NCI-H2227 (cell line): ENCODE results near the gene MYPN.
"Not testable (repeated sequence)": the region's sequence is repeated elsewhere in the genome, so short reads cannot be mapped to it uniquely, and the experiment has no call there.

Source experiments
- DNase-seq: peaks from one replicate; lab custom pipeline; 2025; ENCODE audit not compliant: unreplicated experiment; lab: John Stamatoyannopoulos, UW

MYPN gene

DNA sequence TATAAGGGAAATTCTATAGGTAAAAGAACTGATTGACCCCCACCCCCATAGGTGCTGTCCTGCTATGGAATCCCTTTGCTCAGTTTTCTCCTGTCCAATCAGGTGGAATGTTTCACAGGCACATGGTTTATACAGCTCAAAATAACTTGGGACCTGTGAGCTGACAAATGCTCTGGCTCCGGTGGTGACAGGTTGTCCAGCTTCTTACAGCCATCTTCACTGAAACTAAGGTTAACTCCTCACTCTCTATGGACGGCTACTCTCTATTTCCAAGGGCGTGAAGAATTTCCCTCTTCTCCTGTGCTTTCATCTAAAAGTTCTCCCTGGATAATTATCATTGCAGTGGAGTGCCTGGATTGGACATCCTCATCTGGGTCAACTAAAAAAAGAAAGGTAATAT lies at the start of gene MYPN:
TSS of gene MYPN (plus strand) at position 158 of the 400 bp plus-strand sequence. CDS start 11,951 bp downstream, outside the sequence.
- DNase-seq, result no peak

DNA sequence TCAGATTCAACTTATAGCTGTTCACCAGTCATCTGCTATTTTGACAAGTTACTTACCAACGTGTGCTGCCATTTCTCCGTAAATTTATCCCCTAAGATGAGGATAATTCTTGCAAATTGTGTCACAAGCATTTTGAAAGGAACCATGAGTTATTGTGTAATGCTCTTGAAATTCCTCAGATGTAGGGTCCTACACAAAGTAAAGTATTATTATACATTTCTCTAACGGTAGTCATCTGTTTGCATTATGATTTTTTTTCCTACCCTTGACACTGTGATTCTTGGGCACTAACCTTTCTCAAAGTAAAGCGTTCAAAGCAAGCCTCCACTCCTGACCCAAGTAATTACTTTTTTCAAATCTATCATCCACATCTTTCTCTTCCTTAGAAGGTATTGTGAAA lies 42.3 kb upstream of the MYPN start:
- DNase-seq, result no peak

- no peak for DNase-seq
Observed at GRCh38 chr10:68067508-68067907, 41.8 kb upstream of the MYPN start.

- no peak for DNase-seq
Observed at GRCh38 chr10:68073631-68074030, 35.7 kb upstream of the MYPN start.

GRCh38 chr10:68074031-68074774 lies 35.1 kb upstream of the MYPN start:
- DNase-seq, result no peak

DNA sequence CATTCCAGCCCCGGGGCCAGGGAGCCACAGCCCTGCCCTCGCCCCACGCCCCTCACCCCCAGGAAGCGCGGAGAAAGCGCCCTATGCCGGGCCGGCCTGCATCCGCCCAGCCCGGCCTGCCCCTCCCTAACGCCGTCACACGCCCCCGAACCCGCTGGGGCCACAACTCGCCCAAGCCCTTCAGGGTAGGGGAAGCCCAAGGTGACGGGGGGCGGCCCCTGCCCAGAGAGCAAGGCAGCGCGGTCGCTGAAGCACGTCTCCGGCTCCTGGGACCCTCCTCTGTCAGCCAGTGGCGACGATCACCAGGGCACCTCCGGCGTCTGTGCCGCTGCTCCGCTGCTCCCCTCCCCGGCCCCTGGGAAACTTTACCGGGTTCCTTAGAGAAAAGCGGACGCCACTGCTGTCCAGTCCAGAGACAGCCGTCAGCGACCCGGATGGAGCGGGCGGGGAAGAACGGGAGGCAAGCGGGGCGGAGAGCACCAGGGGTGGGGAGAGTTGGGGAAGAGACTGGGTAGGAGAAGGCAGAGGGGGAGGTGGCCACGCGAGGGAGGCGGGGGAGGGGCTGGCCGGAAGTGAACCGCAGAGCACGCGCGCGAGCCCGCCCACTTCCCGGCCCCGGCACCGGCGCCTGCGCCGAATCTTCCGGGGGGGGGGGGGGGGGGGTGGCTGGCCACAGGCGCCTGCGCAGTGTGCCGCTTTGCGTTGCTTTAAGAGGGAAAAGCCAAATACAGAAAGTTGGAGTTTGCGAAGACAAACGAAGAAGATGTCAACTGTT lies 34.3 kb upstream of the MYPN start, which contains the start of gene HERC4:
TSS of gene HERC4 (minus strand) at position 509 of the 775 bp plus-strand sequence. CDS start 2,175 bp downstream, outside the sequence.
- peak; percentile 89 for DNase-seq

DNA sequence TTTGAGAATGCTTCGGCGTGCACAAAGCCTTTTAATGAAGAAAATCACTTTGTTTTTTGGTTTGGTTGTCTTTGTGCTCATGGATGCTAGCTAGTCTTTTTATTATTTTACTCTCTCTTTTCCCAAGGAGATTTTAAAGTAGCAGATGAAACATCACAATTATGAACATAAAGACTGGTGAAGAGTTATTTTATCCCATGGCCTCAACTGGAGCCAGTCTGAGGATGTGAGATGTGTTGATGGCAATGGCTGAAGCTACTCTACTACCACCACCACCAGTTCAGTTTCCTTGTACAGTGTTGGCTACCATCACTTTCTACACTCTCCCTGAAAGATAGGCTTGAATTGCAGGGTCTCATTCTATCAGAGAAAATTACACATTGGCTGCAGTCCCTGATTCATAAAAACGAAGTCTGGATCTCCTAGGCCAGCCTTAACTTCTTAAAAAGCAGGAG lies 33.7 kb upstream of the MYPN start:
- DNase-seq, result no peak

- DNase-seq, result not testable (repeated sequence)
Observed at GRCh38 chr10:68076081-68076480, 33.2 kb upstream of the MYPN start.

DNA sequence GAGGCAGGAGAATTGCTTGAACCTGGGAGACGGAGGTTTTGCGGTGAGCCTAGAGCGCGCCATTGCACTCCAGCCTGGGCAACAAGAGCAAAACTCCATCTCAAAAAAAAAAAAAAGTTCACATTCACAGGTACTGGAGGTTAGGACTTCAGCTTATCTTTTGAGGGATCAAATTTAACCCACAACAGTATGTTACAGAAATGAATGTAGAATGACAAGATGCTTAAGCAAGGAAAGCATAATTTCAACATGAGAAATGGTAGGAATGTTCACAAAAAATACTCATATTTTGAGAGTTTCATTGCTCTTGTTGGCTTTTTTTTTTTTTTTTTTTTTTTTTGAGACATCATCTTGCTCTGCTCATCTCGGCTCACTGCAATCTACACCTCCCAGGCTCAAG lies 32.3 kb upstream of the MYPN start:
- DNase-seq, result no peak

- DNase-seq, result no peak
Observed at GRCh38 chr10:68079434-68079833, 29.9 kb upstream of the MYPN start.

GRCh38 chr10:68080853-68081431 lies 28.3 kb upstream of the MYPN start:
- no peak for DNase-seq

DNA sequence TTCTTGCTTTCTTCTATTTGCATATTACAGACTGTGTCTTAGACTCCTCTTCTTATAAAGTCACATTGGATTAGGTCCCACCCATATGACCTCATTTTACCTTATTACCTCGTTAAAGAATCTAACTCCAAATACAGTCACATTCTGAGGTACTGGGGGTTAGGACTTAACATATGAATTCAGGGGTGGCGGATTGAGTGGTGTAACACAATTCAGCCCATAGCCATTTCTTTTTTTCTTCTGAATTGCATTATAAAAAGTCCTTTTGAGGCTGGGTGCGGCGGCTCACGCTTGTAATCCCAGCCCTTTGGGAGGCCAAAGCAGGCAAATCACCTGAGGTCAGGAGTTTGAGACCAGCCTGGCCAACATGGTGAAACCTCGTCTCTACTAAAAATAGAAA lies 27.4 kb upstream of the MYPN start:
- DNase-seq, result no peak

DNA sequence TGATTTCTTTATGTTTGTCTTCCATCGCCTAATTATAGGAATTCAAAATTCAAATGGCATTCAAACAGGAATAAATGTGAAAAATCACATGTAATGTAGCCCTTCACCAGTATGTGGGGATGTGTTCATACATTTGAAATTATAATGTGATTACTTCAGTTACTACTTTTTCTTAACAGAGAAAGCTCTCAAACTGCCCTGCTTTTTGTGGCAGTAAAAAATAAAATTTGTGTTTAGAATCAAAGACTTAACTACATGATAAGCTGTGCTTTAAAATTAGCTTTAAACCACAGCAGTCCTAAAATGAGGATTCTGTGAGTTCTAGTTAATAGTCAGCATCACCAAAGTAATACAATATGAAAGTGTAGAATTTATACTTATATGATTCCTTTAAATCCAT lies 26.4 kb upstream of the MYPN start:
- DNase-seq, result no peak

- DNase-seq, result no peak
Observed at GRCh38 chr10:68083953-68084352, 25.3 kb upstream of the MYPN start.

- no peak for DNase-seq
Observed at GRCh38 chr10:68084469-68084868, 24.8 kb upstream of the MYPN start.

DNA sequence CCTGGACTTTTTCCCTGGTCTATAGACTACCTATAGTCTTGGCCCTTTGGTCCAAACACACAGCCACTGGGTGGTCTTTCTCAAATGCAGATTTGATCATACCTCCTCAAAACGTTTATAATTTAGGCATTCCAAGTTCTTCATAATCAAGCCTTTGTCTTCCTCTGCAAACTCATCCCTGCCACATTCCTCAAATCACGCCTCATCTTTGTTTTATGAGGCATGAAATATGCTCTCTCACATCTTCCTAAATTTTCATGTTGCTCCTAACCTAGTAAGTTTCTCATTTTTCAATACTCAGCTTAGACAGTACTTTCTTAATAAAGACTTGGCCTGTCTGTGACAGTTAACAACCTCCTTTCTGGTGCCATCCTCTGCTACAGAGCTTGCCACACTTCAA lies 23.3 kb upstream of the MYPN start:
- no peak for DNase-seq

DNA sequence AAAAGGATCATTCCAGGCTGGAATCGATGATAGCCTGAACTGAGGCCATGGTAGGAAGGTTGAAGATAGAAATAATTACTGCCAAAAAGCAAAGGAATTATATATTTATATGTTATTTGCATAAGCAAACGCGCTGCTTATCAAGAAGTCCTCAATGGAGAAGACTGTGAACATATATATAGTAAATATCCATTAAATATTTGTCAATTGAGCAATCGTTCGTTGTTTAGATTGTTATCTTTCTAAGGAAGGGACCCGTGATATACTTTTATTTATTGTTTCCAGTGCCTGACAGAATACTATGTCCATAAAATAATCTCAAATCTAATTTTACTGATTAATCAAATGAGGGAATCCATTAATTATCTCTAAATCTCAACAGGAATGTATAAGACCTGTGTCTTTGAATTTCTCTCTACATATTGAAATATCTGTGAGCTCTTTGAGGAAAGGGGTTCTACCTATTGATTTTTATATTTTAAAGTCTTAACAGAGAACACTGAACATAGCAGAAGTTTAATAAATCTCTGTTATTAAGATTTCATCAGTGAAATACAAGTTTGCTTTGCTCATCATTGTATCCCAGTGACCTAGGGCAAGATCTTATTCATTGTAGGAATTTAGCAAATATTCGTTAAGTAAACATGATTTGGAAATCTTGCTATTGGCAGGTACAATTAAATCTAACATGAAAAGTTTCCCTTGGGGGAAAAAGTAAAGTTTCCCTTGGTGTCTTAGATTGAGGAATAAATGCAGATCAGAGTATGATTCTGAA lies 22.2 kb upstream of the MYPN start:
- no peak for DNase-seq

- no peak for DNase-seq
Observed at GRCh38 chr10:68087685-68088401, 21.4 kb upstream of the MYPN start.

DNA sequence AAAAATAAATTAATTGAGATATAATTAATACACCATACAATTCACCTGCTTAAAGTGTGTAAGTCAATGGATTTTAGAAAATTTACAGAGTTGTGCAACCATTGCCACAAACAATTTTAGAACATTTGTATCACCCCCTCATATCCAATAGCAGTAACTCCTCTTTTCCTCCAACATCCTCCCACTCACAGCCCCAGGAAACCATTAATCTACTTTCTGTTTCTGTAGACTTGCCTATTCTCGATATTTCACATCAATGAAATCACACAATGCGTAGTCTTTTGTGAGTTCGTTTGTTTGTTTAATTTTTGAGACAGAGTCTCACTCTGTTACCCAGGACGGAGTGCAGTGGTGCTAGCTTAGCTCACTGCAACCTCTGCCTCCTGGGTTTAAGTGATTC lies 20.5 kb upstream of the MYPN start:
- no peak for DNase-seq

DNA sequence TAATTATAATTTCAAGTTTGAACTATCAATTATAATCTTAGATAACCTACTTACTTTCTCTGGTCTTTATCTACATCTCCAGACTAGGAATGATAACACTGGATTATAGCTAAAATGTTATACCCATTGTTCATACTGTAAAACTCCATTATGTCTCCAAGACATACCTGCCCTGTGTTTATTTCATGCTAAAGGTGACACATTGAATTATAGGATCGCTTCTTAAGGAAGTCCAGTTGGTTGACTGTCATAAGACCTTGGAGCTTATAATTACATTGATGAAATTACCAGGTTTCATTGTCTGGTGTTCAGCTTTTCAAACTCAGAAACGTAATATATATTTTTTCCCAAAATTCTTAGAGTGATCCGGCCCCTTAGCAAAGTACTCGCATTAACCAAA lies 18.7 kb upstream of the MYPN start:
- DNase-seq, result no peak
